H9 (cell line): Measurements from ENCODE around the gene YLPM1. TPM values are rescaled to one million over a fixed set of nuclear protein-coding genes. Genes with fewer than 3 reads are reported as not detected.

Source experiments
- DNase-seq: peaks from one replicate; pipeline ENCODE4 v3.0.0-alpha.2; 2017
- H2AFZ ChIP-seq: one replicate; pipeline ENCODE4 v1.6.1; 2013; ENCODE audit warnings: mild to moderate bottlenecking, low read length, control low read depth, moderate library complexity
- H2AK5ac ChIP-seq: 2 replicates; pipeline ENCODE4 v1.6.1; 2013; ENCODE audit warnings: low read length, control low read depth, mixed read lengths; ENCODE audit not compliant: insufficient read length
- H2BK120ac ChIP-seq: one replicate; pipeline ENCODE4 v1.6.1; 2013; ENCODE audit warnings: low read depth, mild to moderate bottlenecking, low read length, control low read depth, inconsistent platforms; ENCODE audit not compliant: poor library complexity, severe bottlenecking
- H2BK12ac ChIP-seq: 2 replicates; pipeline ENCODE4 v1.6.1; 2013; ENCODE audit warnings: low read length, control low read depth, mixed read lengths, low read depth; ENCODE audit not compliant: insufficient read length
- H2BK15ac ChIP-seq: 2 replicates; pipeline ENCODE4 v1.6.1; 2013; ENCODE audit warnings: low read depth, low read length, control low read depth
- H2BK20ac ChIP-seq: one replicate; pipeline ENCODE4 v1.6.1; 2013; ENCODE audit warnings: low read depth, mild to moderate bottlenecking, low read length, control low read depth, inconsistent platforms; ENCODE audit not compliant: poor library complexity, severe bottlenecking
- H2BK5ac ChIP-seq: 2 replicates; pipeline ENCODE4 v1.6.1; 2013; ENCODE audit warnings: low read length, control low read depth, mixed read lengths; ENCODE audit not compliant: insufficient read length
- H3K14ac ChIP-seq: 2 replicates; pipeline ENCODE4 v1.6.1; 2013; ENCODE audit warnings: low read length, control low read depth; ENCODE audit not compliant: insufficient read depth
- H3K18ac ChIP-seq: 2 replicates; pipeline ENCODE4 v1.6.1; 2013; ENCODE audit warnings: low read depth, mild to moderate bottlenecking, mixed read lengths, low read length, control low read depth; ENCODE audit not compliant: insufficient read length
- H3K23ac ChIP-seq: 2 replicates; pipeline ENCODE4 v1.6.1; 2013; ENCODE audit warnings: low read length, control low read depth, mixed read lengths, low read depth; ENCODE audit not compliant: insufficient read length
- H3K23me2 ChIP-seq: 2 replicates; pipeline ENCODE4 v1.6.1; 2013; ENCODE audit warnings: low read depth, mild to moderate bottlenecking, mixed read lengths, low read length, control low read depth; ENCODE audit not compliant: insufficient read length, poor library complexity, severe bottlenecking
- H3K27ac ChIP-seq: 2 replicates; pipeline ENCODE4 v1.5.1; 2013; ENCODE audit warnings: low read length, control low read depth, mixed read lengths, low read depth; ENCODE audit not compliant: insufficient read length
- H3K27me3 ChIP-seq: 2 replicates; pipeline ENCODE4 v1.6.1; 2013; ENCODE audit warnings: low read length, control low read depth, inconsistent platforms; ENCODE audit not compliant: insufficient read depth
- H3K4ac ChIP-seq: 2 replicates; pipeline ENCODE4 v1.6.1; 2013; ENCODE audit warnings: low read depth, mild to moderate bottlenecking, control low read depth, inconsistent platforms, low read length, moderate library complexity
- H3K4me1 ChIP-seq: 2 replicates; pipeline ENCODE4 v1.6.1; 2013; ENCODE audit warnings: low read length, control low read depth, inconsistent platforms; ENCODE audit not compliant: insufficient read depth
- H3K4me2 ChIP-seq: 2 replicates; pipeline ENCODE4 v1.6.1; 2013; ENCODE audit warnings: low read length, control low read depth, mixed read lengths; ENCODE audit not compliant: insufficient read length, insufficient read depth
- H3K56ac ChIP-seq: 2 replicates; pipeline ENCODE4 v1.6.1; 2013; ENCODE audit warnings: low read depth, mild to moderate bottlenecking, mixed read lengths, low read length, control low read depth; ENCODE audit not compliant: insufficient read length
- H3K79me1 ChIP-seq: 2 replicates; pipeline ENCODE4 v1.6.1; 2013; ENCODE audit warnings: low read depth, mild to moderate bottlenecking, moderate library complexity, low read length, control low read depth, inconsistent platforms; ENCODE audit not compliant: insufficient read depth, poor library complexity, severe bottlenecking
- H3K79me2 ChIP-seq: 2 replicates; pipeline ENCODE4 v1.6.1; 2013; ENCODE audit warnings: low read length, control low read depth, inconsistent platforms; ENCODE audit not compliant: insufficient read depth
- H3K9ac ChIP-seq: 2 replicates; pipeline ENCODE4 v1.6.1; 2013; ENCODE audit warnings: low read length, control low read depth, mixed read lengths; ENCODE audit not compliant: insufficient read length; ENCODE audit errors: extremely low read depth
- H3K9me3 ChIP-seq: one replicate; pipeline ENCODE4 v1.6.1; 2013; ENCODE audit warnings: low read depth, low read length, inconsistent platforms; ENCODE audit not compliant: control insufficient read depth
- H3T11ph ChIP-seq: one replicate; pipeline ENCODE4 v1.6.1; 2013; ENCODE audit warnings: mild to moderate bottlenecking, low read length, control low read depth, inconsistent platforms
- H4K20me1 ChIP-seq: one replicate; pipeline ENCODE4 v1.6.1; 2013; ENCODE audit not compliant: control insufficient read depth, insufficient read length, insufficient read depth
- H4K5ac ChIP-seq: 2 replicates; pipeline ENCODE4 v1.6.1; 2013; ENCODE audit warnings: low read depth, mild to moderate bottlenecking, mixed read lengths, low read length, control low read depth; ENCODE audit not compliant: insufficient read length
- H4K8ac ChIP-seq: replicated peaks from 2 replicates; pipeline ENCODE4 v1.6.1; 2013; ENCODE audit warnings: low read length, control low read depth, mixed read lengths, low read depth; ENCODE audit not compliant: insufficient read length
- H4K91ac ChIP-seq: 2 replicates; pipeline ENCODE4 v1.6.1; 2013; ENCODE audit warnings: low read depth, mild to moderate bottlenecking, moderate library complexity, mixed read lengths, low read length, control low read depth; ENCODE audit not compliant: insufficient read length
- H3K27ac Mint-ChIP-seq, 3 experiments: 2 replicates in 2 of 3; 3 replicates in 1 of 3; pipeline ENCODE4 v1.8.0; 2020 to 2021; ENCODE audit warnings: mixed read lengths in 3 of 3, mild to moderate bottlenecking in 1 of 3, moderate library complexity in 1 of 3
- H3K27me3 Mint-ChIP-seq: 2 replicates; pipeline ENCODE4 v1.8.0; 2021; ENCODE audit warnings: low read depth, mild to moderate bottlenecking, moderate library complexity, mixed read lengths
- H3K36me3 Mint-ChIP-seq, 3 experiments: 2 replicates in 2 of 3; 3 replicates in 1 of 3; pipeline ENCODE4 v1.8.0; 2020 to 2021; ENCODE audit warnings: low read depth in 3 of 3, mixed read lengths in 3 of 3; ENCODE audit not compliant: insufficient read depth in 1 of 3
- H3K4me1 Mint-ChIP-seq, 2 experiments: 2 replicates each; pipeline ENCODE4 v1.8.0; 2020; ENCODE audit warnings: mixed read lengths in 2 of 2
- H3K4me3 Mint-ChIP-seq, 2 experiments: 2 replicates in 1 of 2; 3 replicates in 1 of 2; pipeline ENCODE4 v1.8.0; 2020 to 2021; ENCODE audit warnings: mild to moderate bottlenecking in 2 of 2, mixed read lengths in 2 of 2, moderate library complexity in 1 of 2
- H3K9me3 Mint-ChIP-seq, 2 experiments: 2 replicates in 1 of 2; 3 replicates in 1 of 2; pipeline ENCODE4 v1.8.0; 2020; ENCODE audit warnings: mild to moderate bottlenecking in 2 of 2, mixed read lengths in 2 of 2, moderate library complexity in 1 of 2
- total RNA-seq: library from RNA; stranded (reverse); gene quantifications from 2 replicates; pipeline ENCODE4 v1.2.1, GENCODE V29; 2021
- TF ChIP-seq, protein P1 (sequence below): fragments of 200-600 bp; sonication (generic); conservative IDR thresholded peaks from 3 replicates; pipeline ENCODE4 v1.8.0; 2021; ENCODE audit warnings: antibody characterized with exemption, mild to moderate bottlenecking

YLPM1 gene
- total RNA-seq, 1 experiment from 2014 or later = 82.2 TPM

DNA sequence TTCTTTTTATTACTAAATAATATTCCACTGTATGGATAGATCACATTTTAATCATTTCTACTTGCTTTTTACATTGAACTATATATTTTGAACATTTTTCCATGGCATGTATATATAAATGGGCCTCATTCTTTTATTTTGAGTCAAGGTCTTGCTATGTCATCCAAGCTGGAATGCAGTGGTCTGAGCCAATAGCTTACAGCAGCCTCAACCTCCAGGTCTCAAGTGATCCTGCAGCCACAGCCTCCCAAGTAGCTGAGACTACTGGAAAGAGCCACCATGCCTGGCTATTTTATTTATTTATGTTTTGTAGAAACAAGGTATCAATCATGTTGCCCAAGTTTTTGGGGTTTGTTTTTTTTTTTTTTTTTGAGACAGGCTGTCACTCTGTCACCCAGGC, 42.6 kb upstream of the YLPM1 start:
- H2BK15ac ChIP-seq = no peak overlapping the region
- H2BK120ac ChIP-seq = no peak overlapping the region
- no peaks in the 10 kb centered on the region for H3K4me1 ChIP-seq
- H2AK5ac ChIP-seq = no peak overlapping the region
- no peak overlapping the region for H3K23ac ChIP-seq
- TF ChIP-seq, protein P1, sequence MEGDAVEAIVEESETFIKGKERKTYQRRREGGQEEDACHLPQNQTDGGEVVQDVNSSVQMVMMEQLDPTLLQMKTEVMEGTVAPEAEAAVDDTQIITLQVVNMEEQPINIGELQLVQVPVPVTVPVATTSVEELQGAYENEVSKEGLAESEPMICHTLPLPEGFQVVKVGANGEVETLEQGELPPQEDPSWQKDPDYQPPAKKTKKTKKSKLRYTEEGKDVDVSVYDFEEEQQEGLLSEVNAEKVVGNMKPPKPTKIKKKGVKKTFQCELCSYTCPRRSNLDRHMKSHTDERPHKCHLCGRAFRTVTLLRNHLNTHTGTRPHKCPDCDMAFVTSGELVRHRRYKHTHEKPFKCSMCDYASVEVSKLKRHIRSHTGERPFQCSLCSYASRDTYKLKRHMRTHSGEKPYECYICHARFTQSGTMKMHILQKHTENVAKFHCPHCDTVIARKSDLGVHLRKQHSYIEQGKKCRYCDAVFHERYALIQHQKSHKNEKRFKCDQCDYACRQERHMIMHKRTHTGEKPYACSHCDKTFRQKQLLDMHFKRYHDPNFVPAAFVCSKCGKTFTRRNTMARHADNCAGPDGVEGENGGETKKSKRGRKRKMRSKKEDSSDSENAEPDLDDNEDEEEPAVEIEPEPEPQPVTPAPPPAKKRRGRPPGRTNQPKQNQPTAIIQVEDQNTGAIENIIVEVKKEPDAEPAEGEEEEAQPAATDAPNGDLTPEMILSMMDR = no peak
- H3K14ac ChIP-seq = no peak overlapping the region
- H3K18ac ChIP-seq = no peak overlapping the region
- H4K5ac ChIP-seq = no peak overlapping the region
- no peaks in the 10 kb centered on the region for H3K9me3 Mint-ChIP-seq
- no peak overlapping the region for H3K56ac ChIP-seq
- H3K27ac ChIP-seq = no peak overlapping the region
- no peaks in the 10 kb centered on the region for H3K9me3 ChIP-seq
- H3K27me3 ChIP-seq = no peaks in the 10 kb centered on the region
- H3K4ac ChIP-seq = no peak overlapping the region
- H3K27me3 Mint-ChIP-seq = no peaks in the 10 kb centered on the region
- no peak overlapping the region for H3T11ph ChIP-seq
- no peaks in the 10 kb centered on the region for H4K20me1 ChIP-seq
- no peak overlapping the region for H3K4me3 Mint-ChIP-seq
- H3K4me2 ChIP-seq = no peak overlapping the region
- H3K27ac Mint-ChIP-seq = no peak overlapping the region
- H3K23me2 ChIP-seq = no peaks in the 10 kb centered on the region
- no peaks in the 10 kb centered on the region for H3K79me1 ChIP-seq
- no peak overlapping the region for H2BK20ac ChIP-seq
- DNase-seq = no peak
- no peaks in the 10 kb centered on the region for H3K79me2 ChIP-seq
- H2AFZ ChIP-seq = no peak overlapping the region
- H2BK5ac ChIP-seq = no peak overlapping the region
- H3K4me1 Mint-ChIP-seq = no peaks in the 10 kb centered on the region
- H3K9ac ChIP-seq = no peak overlapping the region
- H3K36me3 Mint-ChIP-seq = peaks cover 17 to 42% (median 34%) of the 10 kb centered on the region in 3 experiments; a peak in 6 of 7 replicates
- H4K8ac ChIP-seq = no peak overlapping the region
- no peak overlapping the region for H4K91ac ChIP-seq
- no peak overlapping the region for H2BK12ac ChIP-seq
